Right ventricle myocardium inferior (tissue), 1 donor: ENCODE data around the gene KRTAP10-10. TPM values are rescaled to one million over a fixed set of nuclear protein-coding genes. Genes with fewer than 3 reads are reported as not detected.
"Not testable (repeated sequence)": the region's sequence is repeated elsewhere in the genome, so short reads cannot be mapped to it uniquely, and the experiment has no call there.

Source experiments
- ATAC-seq: fragments of 200-7000 bp; cut with Tn5 transposase; one replicate; pipeline ENCODE4 v1.9.1; 2020; ENCODE audit warnings: mild to moderate bottlenecking, moderate library complexity
- DNase-seq: peaks from one replicate; pipeline ENCODE4 v3.0.0; 2021; ENCODE audit errors: missing footprints
- intact Hi-C: fragments of 100-400 bp; cut with DNase I; formaldehyde crosslinking; loops from one replicate; pipeline ENCODE4 v1.11.0; 2022
- long read RNA-seq: library from polyadenylated mRNA; unstranded; transcript quantifications from one replicate; pipeline ENCODE4 v2.0.0, GENCODE V29; 2021
- total RNA-seq: library from RNA; stranded (reverse); fragmentation: NEBNext Ultra II Directional; extraction: Animal tissue kit (Norgen Biotek cat#: 25700); gene quantifications from one replicate; pipeline ENCODE4 v1.2.1, GENCODE V29; 2021
- donor health status: DM: no; HTN: yes; CAD: no; lungs with severe emphysema.

The KRTAP10-10 gene, protein sequence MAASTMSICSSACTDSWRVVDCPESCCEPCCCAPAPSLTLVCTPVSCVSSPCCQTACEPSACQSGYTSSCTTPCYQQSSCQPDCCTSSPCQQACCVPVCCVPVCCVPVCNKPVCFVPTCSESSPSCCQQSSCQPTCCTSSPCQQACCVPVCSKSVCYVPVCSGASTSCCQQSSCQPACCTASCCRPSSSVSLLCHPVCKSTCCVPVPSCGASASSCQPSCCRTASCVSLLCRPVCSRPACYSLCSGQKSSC
- total RNA-seq, result not detected
- long read RNA-seq, result 0 reads

DNA sequence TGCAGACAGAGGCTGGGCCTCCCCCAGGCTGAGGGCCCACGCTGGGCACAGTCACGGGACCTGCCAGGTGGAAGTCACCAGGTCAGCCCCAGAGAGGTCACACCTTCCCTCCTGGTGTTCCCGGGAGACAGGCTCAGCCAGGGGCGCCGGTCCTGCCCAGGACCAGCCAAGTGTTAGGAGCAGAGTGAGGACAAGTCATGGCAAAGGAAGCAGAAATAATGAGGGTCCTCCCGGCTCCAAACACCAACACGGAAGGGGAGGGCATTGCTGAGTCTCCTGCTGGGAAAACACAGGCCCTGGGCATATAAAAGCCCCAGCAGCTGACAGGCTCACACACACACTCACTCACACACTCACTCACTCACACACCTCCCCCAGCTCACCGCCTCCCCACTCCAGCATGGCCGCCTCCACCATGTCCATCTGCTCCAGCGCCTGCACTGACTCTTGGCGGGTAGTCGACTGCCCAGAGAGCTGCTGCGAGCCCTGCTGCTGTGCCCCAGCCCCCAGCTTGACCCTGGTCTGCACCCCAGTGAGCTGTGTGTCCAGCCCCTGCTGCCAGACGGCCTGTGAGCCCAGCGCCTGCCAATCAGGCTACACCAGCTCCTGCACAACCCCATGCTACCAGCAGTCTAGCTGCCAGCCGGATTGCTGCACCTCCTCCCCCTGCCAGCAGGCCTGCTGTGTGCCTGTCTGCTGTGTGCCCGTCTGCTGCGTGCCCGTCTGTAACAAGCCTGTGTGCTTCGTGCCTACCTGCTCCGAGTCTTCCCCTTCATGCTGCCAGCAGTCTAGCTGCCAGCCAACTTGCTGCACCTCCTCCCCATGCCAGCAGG is at the start of gene KRTAP10-10:
TSS of gene KRTAP10-10 (plus strand) at position 339 of the 833 bp plus-strand sequence. CDS start at position 401, 62 bp downstream.
- no peak for ATAC-seq

DNA sequence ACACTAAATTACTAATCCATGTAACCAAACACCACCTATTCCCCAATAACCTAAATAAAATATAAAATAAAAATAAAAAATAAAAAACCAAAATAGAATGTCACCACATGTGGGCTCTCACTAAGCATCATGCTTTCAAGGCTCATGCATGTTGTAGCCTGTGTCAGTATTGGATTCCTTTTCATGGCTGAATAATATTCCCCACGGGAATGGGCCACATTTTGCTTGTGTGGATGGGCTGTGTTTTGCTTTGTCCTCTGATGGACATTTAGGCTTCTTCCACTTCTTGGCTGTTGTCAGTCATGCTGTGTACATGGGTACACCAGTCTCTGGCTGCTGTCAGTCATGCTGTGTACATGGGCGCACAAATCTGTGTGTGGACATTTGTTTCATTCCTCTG is 48.1 kb upstream of the KRTAP10-10 start:
- DNase-seq, result no peak
- intact Hi-C loops, result no loop called here
- no peak for ATAC-seq

More for the DNA sequence above, at the start of gene KRTAP10-10:
- no peak for DNase-seq
- intact Hi-C loops, result no loop called here

DNA sequence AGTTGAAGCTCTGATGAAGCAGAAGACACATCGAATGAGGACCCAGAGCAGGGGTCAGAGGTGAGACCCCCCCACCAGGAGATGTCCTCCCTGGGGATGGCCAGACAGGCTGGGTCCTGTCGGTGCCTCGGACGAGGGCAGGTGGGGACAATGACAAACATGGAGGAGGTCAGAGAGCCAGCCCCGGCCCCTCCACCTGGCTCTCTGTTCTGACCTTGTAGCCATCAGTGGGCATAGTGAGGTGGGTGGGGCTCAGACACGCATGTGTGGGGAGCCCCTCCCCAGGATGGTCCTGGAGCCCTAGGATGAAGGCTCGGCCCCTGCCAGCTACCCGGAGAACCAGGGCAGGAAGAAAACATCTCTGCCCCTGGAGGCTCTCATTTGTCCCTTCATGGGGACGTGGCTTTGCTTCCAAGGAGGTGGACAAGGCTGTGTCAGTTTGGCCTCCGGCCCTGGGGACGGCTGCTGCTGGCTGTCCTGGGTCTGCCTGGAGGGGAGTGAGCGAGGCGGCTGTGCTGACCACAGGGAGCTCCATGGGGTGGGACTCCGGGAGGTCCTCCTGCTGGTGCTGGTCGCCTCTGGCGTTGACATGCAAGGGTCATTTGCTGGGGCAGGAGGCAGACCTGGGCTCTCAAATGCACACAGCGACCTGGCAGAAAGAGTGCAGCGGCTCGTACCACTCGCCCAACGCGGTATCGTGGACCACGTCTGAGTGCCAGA is 47.4 kb upstream of the KRTAP10-10 start:
- ATAC-seq (no peak), DNase-seq (no peak)
- intact Hi-C loops, result no loop called here

DNA sequence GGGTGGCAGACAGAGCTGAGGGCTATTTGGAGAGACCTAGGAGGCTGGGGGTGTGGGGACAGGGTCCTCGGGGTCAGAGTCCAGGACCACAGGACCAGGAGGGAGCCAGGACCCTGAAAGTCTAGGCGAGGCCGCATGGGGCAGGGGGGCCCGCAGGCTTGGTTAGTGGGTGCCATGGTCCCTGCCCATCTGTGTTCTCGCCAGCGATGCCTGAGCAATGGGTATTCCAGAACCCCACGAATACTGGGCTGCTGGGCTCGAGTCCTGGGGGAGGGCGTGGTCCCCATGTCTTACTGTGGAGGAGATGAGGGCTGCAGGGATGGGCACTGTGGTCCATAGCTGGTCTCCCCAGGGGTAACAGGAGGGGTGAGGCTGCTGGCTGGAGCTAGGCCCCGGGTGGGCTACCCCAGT is 46.8 kb upstream of the KRTAP10-10 start:
- DNase-seq (no peak), ATAC-seq (no peak)
- intact Hi-C loops, result no loop called here

DNA sequence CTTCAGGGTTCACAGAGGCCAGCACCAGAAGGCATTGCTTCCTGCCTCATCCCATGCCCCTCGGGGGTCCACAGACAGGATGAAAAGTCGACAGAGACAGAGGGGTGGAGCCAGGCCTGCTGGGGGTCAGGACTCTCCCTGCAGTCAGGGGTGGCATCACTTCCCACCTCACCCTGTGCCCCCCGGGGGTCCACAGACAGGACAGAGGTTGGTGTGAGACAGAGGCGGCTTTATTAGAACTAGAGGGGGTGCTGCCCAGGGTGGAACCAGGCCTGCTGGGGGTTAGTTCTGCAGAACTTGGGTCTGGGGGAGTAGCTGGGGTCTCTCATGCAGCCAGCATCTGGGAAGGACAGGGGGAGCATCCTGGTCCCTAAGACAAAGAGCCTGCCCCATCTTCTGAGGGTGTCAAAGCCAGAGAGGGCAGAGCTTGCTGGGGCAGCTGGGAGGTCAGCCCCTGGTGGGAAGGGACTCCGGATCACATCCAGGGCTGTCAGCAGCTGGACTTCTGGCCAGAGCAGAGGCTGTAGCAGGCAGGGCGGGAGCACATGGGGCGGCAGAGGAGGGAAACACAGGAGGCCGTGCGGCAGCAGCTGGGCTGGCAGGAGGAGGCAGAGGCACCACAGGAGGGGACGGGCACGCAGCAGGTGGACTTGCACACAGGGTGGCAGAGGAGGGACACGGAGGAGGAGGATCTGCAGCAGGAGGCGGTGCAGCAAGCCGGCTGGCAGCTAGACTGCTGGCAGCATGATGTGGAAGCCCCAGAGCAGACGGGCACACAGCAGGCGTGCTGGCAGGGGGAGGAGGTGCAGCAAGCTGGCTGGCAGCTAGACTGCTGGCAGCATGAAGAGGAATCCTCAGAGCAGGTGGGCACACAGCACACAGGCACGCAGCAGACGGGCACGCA is 46.0 kb upstream of the KRTAP10-10 start:
- intact Hi-C loops, ATAC-seq, DNase-seq: not testable (repeated sequence)

DNA sequence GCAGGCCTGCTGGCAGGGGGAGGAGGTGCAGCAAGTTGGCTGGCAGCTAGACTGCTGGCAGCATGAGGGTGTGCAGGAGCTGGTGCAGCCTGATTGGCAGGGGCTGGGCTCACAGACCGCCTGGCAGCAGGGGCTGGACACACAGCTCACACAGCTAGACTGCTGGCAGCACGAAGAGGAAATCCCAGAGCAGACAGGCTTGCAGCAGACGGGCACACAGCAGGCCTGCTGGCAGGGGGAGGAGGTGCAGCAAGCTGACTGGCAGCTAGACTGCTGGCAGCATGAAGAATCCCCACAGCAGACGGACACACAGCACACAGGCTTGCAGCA is 45.4 kb upstream of the KRTAP10-10 start:
- ATAC-seq, intact Hi-C loops, DNase-seq: not testable (repeated sequence)

DNA sequence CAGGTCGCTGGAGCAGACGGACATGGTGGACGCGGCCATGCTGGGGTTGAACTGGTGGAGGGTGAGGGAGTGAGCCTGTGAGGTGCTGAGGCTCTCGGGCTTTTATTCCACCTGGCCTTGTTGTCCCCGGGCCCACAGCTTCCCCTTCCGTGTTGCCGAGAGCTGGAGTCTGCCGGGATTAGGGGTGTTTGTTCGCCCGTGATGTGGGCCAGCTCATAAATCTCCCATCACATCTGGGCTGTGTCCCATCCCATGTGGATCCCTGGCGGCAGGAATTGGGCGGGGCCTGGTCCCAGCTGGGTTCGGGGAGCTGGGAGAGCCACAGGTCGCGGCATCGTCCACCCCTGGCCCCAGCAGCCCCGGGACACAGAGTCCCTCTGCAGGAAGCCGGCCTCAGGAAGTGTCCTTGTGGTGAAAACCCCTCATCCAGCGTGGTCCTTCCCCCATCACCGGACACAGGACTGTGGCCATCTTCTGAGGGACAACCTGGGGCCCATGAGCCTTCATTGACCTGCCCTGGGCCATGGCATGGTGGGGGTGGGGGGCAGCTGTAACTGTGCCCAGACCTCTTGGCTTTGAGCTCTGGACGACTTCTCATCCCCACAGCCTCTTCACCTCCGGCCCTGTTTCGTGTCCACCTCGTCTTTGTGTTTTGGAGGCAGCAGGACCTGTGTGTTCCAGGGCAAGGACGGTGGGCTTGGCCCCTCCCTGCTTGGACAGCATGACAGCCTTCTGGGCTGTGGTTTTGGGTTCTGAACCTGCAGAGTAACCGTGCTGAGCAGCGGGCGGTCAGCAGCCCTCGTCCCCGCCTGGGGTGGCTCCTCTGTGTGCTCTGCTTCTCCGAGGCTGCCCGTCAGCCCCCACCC is 44.5 kb upstream of the KRTAP10-10 start, which contains the start of gene KRTAP10-6:
TSS of gene KRTAP10-6 (minus strand) at position 60 of the 866 bp plus-strand sequence. CDS start at position 39, 21 bp downstream.
- DNase-seq, result no peak
- intact Hi-C loops, result no loop called here

DNA sequence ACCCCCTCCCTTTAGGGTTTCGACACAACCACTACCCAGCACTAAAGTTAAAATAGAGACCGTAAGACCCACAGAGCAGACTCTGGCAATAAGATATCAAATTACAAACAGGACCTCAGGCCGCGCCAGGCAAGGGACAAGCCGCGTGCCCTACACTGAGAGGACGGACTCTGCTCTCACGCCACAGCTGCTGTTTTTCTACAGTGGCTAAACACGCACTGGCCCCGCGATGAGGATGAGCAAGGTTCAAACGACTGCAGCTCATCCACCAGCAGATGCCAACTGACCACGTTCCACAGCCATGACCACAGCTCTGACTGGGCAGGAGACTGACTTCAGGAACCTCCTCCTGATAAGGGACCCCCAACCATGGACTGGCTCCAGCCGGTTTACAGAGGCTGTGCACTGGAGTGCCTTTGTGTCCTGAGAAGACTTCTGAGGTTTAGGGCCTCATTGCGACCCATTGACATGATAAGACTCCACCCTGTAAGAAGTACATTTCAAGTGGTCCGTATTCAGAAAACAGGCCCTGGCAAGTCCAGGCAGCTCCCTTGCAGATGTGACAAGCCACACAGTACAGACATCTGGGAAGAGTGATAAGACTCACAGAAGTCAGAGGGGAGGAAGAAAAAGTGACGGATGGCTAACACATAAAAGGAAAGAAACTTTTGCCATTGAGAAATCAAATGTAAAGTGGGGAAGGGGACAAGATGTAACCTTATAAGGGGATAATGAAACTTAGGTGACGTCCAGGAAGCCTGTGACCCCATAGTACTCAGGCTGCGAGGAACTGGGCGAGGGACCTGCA is 43.4 kb upstream of the KRTAP10-10 start:
- ATAC-seq (no peak), DNase-seq (no peak)
- intact Hi-C loops, result no loop called here

More for the DNA sequence above, 44.5 kb upstream of the KRTAP10-10 start, which contains the start of gene KRTAP10-6:
- ATAC-seq, result no peak

DNA sequence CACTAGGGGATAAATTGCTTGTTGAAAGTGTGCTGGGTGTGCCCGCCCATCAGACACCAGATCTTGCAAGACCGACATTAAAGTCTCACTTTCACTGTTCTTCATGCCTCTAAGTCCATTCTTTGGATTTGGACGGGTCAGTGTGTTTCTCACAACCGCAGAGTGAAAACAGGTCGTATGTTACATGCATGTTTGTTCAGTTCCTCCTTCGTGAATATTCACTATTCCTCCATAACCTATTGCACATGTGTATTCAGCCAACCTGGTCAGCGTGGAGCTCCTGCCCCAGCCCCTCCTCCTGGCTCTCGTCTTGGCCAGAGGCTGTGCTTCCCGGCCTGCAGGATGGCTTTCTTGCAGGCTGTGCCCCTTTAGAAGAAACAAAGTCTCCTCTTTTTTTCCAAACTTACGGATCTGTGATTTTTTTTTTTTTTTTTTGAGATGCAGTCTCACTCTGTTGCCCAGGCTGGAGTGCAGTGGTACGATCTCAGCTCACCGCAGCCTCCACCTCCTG is 42.7 kb upstream of the KRTAP10-10 start:
- intact Hi-C loops, result no loop called here
- DNase-seq, result no peak
- no peak for ATAC-seq

DNA sequence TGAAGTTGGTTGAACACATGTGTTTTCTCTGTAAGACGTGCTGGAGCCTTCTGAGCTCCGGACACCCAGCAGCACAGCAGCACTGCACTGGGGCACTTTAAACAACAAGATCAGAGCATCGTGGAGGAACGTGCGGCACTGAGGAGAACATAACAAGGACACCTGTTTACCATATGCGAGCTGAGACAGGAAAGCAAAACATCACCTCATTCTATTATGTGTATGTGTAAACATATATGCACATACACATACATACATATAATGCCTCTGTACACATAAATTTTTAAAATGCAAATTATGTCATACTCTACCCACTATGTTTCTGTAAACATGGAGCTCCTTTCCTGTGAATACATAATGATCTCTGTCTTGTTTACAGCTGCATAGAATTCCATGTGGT is 41.6 kb upstream of the KRTAP10-10 start:
- DNase-seq (no peak), ATAC-seq (no peak)
- intact Hi-C loops, result no loop called here

DNA sequence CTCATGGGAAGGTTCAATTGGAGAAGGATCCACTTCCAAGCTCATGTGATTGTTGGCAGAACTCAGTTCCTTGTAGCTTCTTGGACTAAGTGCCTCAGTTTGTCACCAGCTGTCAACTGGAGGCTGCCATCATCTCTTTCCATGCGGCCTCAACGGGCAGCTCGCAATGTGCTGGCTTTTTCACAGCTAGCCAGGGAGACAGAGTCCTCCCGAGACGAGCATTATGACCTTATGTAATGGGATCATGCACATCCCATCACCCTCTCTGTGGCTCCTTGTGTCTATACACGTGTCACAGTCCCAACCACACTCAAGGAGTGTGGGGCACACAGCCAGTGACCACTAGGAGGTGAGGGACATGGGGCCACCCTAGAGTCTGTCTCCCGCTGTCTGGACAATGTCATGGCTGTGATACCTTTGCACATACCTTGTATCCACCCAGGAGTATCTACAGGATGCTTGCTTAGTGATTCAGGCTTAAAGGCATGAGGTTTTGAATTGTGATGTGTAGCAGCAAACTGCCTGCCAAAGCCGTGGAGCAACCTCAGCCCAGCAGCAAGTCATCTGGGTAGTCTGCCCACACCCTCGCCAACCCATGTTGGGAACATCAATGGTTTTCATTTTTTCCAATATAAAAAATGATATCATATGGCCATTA is 41.0 kb upstream of the KRTAP10-10 start:
- intact Hi-C loops, result no loop called here
- DNase-seq, result no peak
- ATAC-seq, result no peak

DNA sequence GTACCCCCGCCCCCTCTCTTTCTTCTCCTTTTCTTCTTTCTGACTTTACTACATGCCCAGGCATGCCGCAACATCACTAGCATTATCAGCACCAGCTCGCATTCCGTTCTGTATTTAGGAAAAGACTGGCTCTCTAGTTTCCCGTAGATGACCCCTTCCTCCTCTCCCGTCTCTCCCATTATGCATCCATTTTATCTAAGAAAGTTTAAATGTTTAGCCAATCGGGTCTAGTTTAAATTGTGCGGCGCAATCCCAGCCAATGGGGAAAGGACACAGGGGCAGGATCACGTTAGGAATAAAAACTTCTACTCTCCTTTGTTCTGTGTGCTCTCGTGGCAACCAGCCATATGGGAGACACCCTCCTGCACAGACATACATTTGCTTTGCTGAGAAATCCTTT is 39.1 kb upstream of the KRTAP10-10 start:
- ATAC-seq, result no peak
- DNase-seq, result no peak
- intact Hi-C loops, result no loop called here

DNA sequence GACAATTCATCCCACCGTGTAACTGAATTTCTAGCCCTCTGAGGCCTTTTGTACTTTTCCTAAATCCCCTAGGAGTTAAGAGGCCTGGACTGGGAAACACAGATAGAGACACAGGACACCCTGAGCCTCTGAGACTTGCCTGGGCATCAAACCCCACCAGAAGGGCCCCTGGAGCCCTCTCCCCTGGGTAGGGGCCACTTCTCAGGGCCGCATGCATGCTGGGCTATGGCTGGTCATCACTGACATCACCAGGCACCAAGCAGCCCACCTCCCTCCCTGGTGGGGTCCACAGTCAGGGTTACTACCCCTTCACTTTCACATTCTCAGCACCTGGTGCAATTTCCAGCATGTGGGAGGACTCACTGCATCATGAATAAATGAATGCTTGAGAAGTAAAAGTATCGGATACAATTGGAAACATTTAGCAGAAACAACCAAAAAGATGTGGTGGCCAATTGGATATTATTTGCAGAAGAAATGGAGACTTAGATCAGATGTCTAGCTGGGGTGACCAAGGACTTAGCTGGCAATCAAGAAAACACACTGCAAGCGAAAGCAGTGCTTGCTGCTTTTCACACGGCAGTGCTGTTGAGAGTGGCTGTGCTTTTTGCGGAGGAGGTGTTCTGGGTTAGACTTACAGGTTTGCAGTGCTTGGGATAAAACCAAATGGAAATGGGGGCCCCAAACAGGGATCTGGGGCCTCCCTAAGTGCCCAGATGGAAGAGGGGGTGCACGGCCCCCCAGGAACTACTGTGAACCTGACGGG is 37.7 kb upstream of the KRTAP10-10 start:
- ATAC-seq, result no peak
- no peak for DNase-seq
- intact Hi-C loops, result no loop called here

DNA sequence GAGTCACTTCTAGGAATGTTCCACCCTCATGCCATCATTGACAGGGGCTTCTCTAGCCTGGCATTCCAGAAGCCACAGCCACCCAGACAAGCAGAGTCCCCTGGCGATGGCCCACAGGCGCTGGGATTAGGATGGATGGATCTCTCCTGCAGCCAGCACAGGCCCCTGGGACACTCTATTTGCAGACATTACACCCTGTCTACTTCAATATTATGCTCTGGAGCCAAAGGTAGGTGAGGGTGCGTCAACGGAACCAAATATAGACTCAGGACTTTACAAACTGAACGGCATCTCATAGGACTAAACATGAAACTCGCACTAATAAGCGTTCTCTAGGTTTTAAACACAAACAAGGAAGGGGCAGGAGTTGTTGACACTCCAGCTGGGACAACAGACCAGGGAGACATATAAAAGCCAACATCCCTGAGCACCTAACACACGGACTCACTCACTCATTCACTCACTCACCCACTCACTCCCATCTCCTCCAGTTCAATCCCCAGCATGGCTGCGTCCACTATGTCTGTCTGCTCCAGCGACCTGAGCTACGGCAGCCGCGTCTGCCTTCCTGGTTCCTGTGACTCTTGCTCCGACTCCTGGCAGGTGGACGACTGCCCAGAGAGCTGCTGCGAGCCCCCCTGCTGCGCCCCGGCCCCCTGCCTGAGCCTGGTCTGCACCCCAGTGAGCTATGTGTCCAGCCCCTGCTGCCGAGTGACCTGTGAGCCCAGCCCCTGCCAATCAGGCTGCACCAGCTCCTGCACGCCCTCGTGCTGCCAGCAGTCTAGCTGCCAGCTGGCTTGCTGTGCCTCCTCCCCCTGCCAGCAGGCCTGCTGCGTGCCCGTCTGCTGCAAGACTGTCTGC is 36.8 kb upstream of the KRTAP10-10 start, which contains the start of gene KRTAP10-7:
TSS of gene KRTAP10-7 (plus strand) at position 480 of the 861 bp plus-strand sequence. CDS start at position 505, 25 bp downstream.
- ATAC-seq, DNase-seq, intact Hi-C loops: not testable (repeated sequence)
